ENCODE results near the gene FBXL3. TPM values are rescaled to one million over a fixed set of nuclear protein-coding genes. Genes with fewer than 3 reads are reported as not detected.

FBXL3 gene
- polyA plus RNA-seq, 2 of the 4 experiments (the other 2 are of a cell fraction) = 17.8 to 24.0 TPM

GRCh38 chr13:77055158-77055557 lies 28.2 kb upstream of the FBXL3 start:
- POLR2A ChIA-PET = no interaction called here
- DNase-seq (ENCODE audit: low read depth in 1 of 2, low spot score in 1 of 2) = no peak
- no peak overlapping the region for H3K4me2 ChIP-seq
- WGBS (ENCODE audit: missing lambda C conversion rate) = 77% methylated on average over 2 of the region's 2 CpGs
- TF ChIP-seq EHMT2 (IDR thresholded peaks at IDR 0.05; ENCODE audit: low read depth) (no peak), RAD21 (conservative IDR thresholded peaks at IDR 0.05 in 1 of 2, IDR thresholded peaks at IDR 0.05 in 1 of 2) (no peak), JUNB (IDR thresholded peaks at IDR 0.05) (no peak), MYC (IDR thresholded peaks at IDR 0.05; ENCODE audit: borderline replicate concordance, low read length) (no peak), CBX8 (IDR thresholded peaks at IDR 0.05) (no peak), FOXS1 (CRISPR knock-in tag; IDR thresholded peaks at IDR 0.05) (no peak), ZNF302 (CRISPR knock-in tag; IDR thresholded peaks at IDR 0.05) (no peak), NPAS2 (CRISPR knock-in tag; IDR thresholded peaks at IDR 0.05; ENCODE audit: borderline replicate concordance) (no peak), SMC3 (IDR thresholded peaks at IDR 0.05) (no peak), POLR2AphosphoS2 (conservative IDR thresholded peaks at IDR 0.05; ENCODE audit: low read length) (no peak)
- TF ChIP-seq, protein P1, sequence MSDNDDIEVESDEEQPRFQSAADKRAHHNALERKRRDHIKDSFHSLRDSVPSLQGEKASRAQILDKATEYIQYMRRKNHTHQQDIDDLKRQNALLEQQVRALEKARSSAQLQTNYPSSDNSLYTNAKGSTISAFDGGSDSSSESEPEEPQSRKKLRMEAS (IDR thresholded peaks at IDR 0.05) = no peak
- TF ChIP-seq, protein P2, sequence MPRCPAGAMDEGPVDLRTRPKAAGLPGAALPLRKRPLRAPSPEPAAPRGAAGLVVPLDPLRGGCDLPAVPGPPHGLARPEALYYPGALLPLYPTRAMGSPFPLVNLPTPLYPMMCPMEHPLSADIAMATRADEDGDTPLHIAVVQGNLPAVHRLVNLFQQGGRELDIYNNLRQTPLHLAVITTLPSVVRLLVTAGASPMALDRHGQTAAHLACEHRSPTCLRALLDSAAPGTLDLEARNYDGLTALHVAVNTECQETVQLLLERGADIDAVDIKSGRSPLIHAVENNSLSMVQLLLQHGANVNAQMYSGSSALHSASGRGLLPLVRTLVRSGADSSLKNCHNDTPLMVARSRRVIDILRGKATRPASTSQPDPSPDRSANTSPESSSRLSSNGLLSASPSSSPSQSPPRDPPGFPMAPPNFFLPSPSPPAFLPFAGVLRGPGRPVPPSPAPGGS (IDR thresholded peaks at IDR 0.05) = no peak
- H3K4me3 ChIP-seq = no peak overlapping the region
- ATAC-seq = no peak
- CTCF ChIA-PET = no interaction called here
- no peaks in the 10 kb centered on the region for H3K9me3 ChIP-seq
- no peak for FAIRE-seq
- H3K27ac ChIP-seq = no peak overlapping the region
- H3K4me1 ChIP-seq = no peaks in the 10 kb centered on the region

GRCh38 chr13:77053192-77053591 lies 26.2 kb upstream of the FBXL3 start:
- Histone ChIP-seq H3K9me3 (no peaks in the 10 kb centered on the region), H3K4me3 (no peak overlapping the region), H3K27ac (no peak overlapping the region), H3K4me1 (no peaks in the 10 kb centered on the region), H3K4me2 (no peak overlapping the region)
- DNase-seq (ENCODE audit: low read depth in 1 of 2, low spot score in 1 of 2) (no peak), FAIRE-seq (no peak), ATAC-seq (no peak)
- TF ChIP-seq MAFK (IDR thresholded peaks at IDR 0.05; ENCODE audit: partially characterized antibody) (no peak), E2F6 (IDR thresholded peaks at IDR 0.05; ENCODE audit: borderline replicate concordance, low read depth) (no peak), NPAS2 (CRISPR knock-in tag; IDR thresholded peaks at IDR 0.05; ENCODE audit: borderline replicate concordance) (no peak), JUNB (IDR thresholded peaks at IDR 0.05) (no peak), CBX8 (IDR thresholded peaks at IDR 0.05) (no peak), MYC (IDR thresholded peaks at IDR 0.05; ENCODE audit: borderline replicate concordance, low read length) (no peak), KDM1A (IDR thresholded peaks at IDR 0.05; ENCODE audit: low read depth) (no peak), SREBF2 (IDR thresholded peaks at IDR 0.05) (no peak), TFCP2L1 (CRISPR knock-in tag; IDR thresholded peaks at IDR 0.05) (no peak), EHF (CRISPR knock-in tag; IDR thresholded peaks at IDR 0.05) (no peak), EHMT2 (IDR thresholded peaks at IDR 0.05; ENCODE audit: low read depth) (no peak), EP300 (IDR thresholded peaks at IDR 0.05) (no peak), POLR2A (IDR thresholded peaks at IDR 0.05; ENCODE audit: low read length) (no peak)
- TF ChIP-seq, protein P3, sequence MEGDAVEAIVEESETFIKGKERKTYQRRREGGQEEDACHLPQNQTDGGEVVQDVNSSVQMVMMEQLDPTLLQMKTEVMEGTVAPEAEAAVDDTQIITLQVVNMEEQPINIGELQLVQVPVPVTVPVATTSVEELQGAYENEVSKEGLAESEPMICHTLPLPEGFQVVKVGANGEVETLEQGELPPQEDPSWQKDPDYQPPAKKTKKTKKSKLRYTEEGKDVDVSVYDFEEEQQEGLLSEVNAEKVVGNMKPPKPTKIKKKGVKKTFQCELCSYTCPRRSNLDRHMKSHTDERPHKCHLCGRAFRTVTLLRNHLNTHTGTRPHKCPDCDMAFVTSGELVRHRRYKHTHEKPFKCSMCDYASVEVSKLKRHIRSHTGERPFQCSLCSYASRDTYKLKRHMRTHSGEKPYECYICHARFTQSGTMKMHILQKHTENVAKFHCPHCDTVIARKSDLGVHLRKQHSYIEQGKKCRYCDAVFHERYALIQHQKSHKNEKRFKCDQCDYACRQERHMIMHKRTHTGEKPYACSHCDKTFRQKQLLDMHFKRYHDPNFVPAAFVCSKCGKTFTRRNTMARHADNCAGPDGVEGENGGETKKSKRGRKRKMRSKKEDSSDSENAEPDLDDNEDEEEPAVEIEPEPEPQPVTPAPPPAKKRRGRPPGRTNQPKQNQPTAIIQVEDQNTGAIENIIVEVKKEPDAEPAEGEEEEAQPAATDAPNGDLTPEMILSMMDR (IDR thresholded peaks at IDR 0.05) = no peak
- TF ChIP-seq, protein P4, sequence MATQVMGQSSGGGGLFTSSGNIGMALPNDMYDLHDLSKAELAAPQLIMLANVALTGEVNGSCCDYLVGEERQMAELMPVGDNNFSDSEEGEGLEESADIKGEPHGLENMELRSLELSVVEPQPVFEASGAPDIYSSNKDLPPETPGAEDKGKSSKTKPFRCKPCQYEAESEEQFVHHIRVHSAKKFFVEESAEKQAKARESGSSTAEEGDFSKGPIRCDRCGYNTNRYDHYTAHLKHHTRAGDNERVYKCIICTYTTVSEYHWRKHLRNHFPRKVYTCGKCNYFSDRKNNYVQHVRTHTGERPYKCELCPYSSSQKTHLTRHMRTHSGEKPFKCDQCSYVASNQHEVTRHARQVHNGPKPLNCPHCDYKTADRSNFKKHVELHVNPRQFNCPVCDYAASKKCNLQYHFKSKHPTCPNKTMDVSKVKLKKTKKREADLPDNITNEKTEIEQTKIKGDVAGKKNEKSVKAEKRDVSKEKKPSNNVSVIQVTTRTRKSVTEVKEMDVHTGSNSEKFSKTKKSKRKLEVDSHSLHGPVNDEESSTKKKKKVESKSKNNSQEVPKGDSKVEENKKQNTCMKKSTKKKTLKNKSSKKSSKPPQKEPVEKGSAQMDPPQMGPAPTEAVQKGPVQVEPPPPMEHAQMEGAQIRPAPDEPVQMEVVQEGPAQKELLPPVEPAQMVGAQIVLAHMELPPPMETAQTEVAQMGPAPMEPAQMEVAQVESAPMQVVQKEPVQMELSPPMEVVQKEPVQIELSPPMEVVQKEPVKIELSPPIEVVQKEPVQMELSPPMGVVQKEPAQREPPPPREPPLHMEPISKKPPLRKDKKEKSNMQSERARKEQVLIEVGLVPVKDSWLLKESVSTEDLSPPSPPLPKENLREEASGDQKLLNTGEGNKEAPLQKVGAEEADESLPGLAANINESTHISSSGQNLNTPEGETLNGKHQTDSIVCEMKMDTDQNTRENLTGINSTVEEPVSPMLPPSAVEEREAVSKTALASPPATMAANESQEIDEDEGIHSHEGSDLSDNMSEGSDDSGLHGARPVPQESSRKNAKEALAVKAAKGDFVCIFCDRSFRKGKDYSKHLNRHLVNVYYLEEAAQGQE (IDR thresholded peaks at IDR 0.05) = no peak
- 94% methylated on average over 4 of the region's 4 CpGs for WGBS (ENCODE audit: missing lambda C conversion rate)
- POLR2A ChIA-PET = no interaction called here
- CTCF ChIA-PET = interaction anchor here (0.6 to 1.1 kb wide), 2 partner anchors 51 to 425 kb away, joined by 3 read pairs; no protein-coding TSS in a partner anchor
